Lung (tissue), 12 donors: ENCODE data around the gene PLXND1. TPM values are rescaled to one million over a fixed set of nuclear protein-coding genes. Genes with fewer than 3 reads are reported as not detected.

Experiments used
- ATAC-seq: fragments of 200-7000 bp; cut with Tn5 transposase; one replicate; pipeline ENCODE4 v1.9.1; 2020; ENCODE audit warnings: moderate number of reproducible peaks; ENCODE audit not compliant: insufficient read depth, low FRiP score
- DNase-seq, 3 donors: peaks; one replicate each; pipeline ENCODE4 v3.0.0-alpha.2; 2013 to 2017
- H3K27ac ChIP-seq, 2 donors: one replicate each; pipeline ENCODE4 v1.5.1; 2013; ENCODE audit warnings: mild to moderate bottlenecking in 2 of 2, moderate library complexity in 2 of 2, control low read depth in 1 of 2, inconsistent platforms in 1 of 2, low read depth in 1 of 2, low read length in 1 of 2
- H3K27me3 ChIP-seq, 3 donors: one replicate each; pipeline ENCODE4 v1.5.1; 2013; ENCODE audit warnings: low read length in 2 of 3; ENCODE audit not compliant: control insufficient read depth in 3 of 3, insufficient read depth in 3 of 3
- H3K36me3 ChIP-seq, 4 donors: one replicate each; pipeline ENCODE4 v1.5.1; 2013; ENCODE audit warnings: low read length in 4 of 4, mild to moderate bottlenecking in 1 of 4, moderate library complexity in 1 of 4; ENCODE audit not compliant: control insufficient read depth in 4 of 4, insufficient read depth in 4 of 4
- H3K4me1 ChIP-seq, 5 donors: one replicate each; pipeline ENCODE4 v1.5.1; 2013; ENCODE audit warnings: low read length in 5 of 5, mild to moderate bottlenecking in 2 of 5, moderate library complexity in 1 of 5; ENCODE audit not compliant: control insufficient read depth in 5 of 5, insufficient read depth in 5 of 5
- H3K4me3 ChIP-seq: one replicate; pipeline ENCODE4 v1.5.1; 2013; ENCODE audit warnings: mild to moderate bottlenecking, control low read depth, moderate library complexity
- H3K9ac ChIP-seq, 2 donors: one replicate each; pipeline ENCODE4 v1.5.1; 2013; ENCODE audit warnings: low read length in 2 of 2, control low read depth in 1 of 2; ENCODE audit not compliant: insufficient read depth in 1 of 2
- H3K9me3 ChIP-seq, 4 donors: one replicate each; pipeline ENCODE4 v1.5.1; 2013; ENCODE audit warnings: low read length in 3 of 4, mild to moderate bottlenecking in 1 of 4, moderate library complexity in 1 of 4; ENCODE audit not compliant: control insufficient read depth in 4 of 4, insufficient read depth in 3 of 4
- WGBS, 2 donors: extraction: QIAGEN DNeasy Blood & Tissue Kit; methylation state at CpG; one replicate each; pipeline ENCODE4 v1.1.7; 2013; 5-methylcytosine and 5-hydroxymethylcytosine counted together
- polyA plus RNA-seq, 2 donors: library from polyadenylated mRNA; stranded (reverse); fragments of 200-250 nt; gene quantifications; one replicate each; pipeline ENCODE4 v1.2.1, GENCODE V29; 2013
- total RNA-seq, 2 donors: library from RNA; depleted of rRNA in 1 of 2; stranded (reverse); fragments of >200 nt in 1 of 2; gene quantifications; one replicate each; pipeline ENCODE4 v1.2.1, GENCODE V29; 2014 to 2021
- TF ChIP-seq, protein P1 (sequence below): IDR thresholded peaks from 2 replicates; pipeline ENCODE4 v1.5.1; 2012; ENCODE audit warnings: mild to moderate bottlenecking; ENCODE audit errors: control extremely low read depth, extremely low read depth
- donor health status: control.
- donor health status: control.
- donor health status: Bipolar disorder and iron deficiency.
- donor health status: healthy.
- donor health status: DM: yes; HTN: yes; CAD: no.

PLXND1 gene
- total and polyA plus RNA-seq, 4 donors: 128 to 233 (median 180) TPM

DNA sequence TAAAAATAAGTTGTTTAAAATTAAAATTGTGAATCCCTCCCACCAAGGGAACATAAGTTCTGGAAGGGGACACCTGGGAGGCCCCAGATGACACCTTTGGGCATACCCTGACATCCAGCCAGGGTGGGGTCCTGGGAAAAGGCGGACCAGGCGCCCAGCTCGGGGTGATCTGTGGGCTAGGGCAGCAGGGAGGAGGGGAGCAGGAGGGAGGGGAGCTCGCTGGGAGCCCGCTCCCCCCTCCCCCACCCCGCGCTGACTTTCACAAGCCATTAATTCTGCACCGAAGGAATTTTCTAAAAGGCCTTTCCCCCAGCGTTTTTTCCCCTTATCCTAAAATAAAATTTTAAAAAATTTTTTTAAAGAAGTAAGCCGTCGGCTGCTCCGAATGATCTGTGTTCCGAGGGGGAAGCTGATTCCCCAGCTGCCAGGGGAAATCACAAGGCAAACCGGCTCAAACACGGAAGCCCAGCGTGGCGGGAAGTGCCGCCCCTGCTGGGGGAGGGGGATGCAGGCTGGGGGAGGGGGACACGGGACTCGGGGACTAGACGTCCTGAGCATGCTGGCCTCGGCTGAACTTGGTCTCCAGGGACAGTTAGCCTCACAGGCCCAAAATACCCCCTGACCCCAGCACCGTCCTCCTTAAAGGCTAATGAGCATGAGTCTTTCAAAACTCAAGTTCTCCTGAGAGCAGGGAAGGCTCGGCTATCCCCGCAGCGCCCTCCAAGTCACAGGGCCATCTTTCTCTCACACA is 13.9 kb downstream of the PLXND1 start:
- DNase-seq: peak; percentile 83 to 89 (median 85)
- no peak for ATAC-seq
- no peak overlapping the region for H3K4me3 ChIP-seq

DNA sequence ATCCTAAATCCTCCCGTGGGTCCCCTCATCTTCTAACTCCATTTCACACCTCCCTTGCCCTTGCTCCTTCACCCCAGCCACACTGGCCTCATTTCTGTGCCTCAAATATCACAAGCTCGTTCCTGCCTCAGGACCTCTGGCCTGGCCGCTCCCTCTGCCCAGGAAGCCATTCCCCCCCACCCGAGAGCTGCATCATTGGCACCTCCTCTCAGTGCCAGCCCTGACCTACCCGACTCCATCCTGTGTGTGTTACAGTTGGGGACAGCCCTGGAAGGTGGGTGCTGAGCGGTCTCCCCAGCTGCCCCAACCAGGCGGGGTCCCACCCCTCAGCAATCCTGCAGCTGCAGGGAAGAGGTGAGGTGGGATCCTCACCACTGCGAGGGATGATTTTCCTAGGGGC is 14.5 kb downstream of the PLXND1 start:
- Histone ChIP-seq H3K9ac (peak overlapping the region in 1 of 2 donors; percentile 38), H3K27ac (peak overlapping the region in 1 of 2 donors; percentile 92), H3K27me3 (no peaks in the 10 kb centered on the region), H3K36me3 (peaks cover 0 to 11% (median 6%) of the 10 kb centered on the region in 4 donors), H3K9me3 (no peaks in the 10 kb centered on the region), H3K4me1 (peaks cover 0 to 62% (median 54%) of the 10 kb centered on the region in 5 donors), H3K4me3 (no peak overlapping the region)
- no peak for DNase-seq
- ATAC-seq: no peak
- WGBS, 2 donors: 57 to 64% methylated on average over 8 of the region's 8 CpGs
- TF ChIP-seq, protein P1, sequence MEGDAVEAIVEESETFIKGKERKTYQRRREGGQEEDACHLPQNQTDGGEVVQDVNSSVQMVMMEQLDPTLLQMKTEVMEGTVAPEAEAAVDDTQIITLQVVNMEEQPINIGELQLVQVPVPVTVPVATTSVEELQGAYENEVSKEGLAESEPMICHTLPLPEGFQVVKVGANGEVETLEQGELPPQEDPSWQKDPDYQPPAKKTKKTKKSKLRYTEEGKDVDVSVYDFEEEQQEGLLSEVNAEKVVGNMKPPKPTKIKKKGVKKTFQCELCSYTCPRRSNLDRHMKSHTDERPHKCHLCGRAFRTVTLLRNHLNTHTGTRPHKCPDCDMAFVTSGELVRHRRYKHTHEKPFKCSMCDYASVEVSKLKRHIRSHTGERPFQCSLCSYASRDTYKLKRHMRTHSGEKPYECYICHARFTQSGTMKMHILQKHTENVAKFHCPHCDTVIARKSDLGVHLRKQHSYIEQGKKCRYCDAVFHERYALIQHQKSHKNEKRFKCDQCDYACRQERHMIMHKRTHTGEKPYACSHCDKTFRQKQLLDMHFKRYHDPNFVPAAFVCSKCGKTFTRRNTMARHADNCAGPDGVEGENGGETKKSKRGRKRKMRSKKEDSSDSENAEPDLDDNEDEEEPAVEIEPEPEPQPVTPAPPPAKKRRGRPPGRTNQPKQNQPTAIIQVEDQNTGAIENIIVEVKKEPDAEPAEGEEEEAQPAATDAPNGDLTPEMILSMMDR: no peak

More for the DNA sequence above, 13.9 kb downstream of the PLXND1 start:
- H3K4me1 ChIP-seq: peaks cover 0 to 68% (median 55%) of the 10 kb centered on the region in 5 donors
- H3K36me3 ChIP-seq: peaks cover 0 to 9% (median 4%) of the 10 kb centered on the region in 4 donors
- no peaks in the 10 kb centered on the region for H3K27me3 ChIP-seq
- WGBS, 2 donors: 4 to 24% methylated on average over 25 to 26 of the region's 26 CpGs
- H3K9me3 ChIP-seq: no peaks in the 10 kb centered on the region
- TF ChIP-seq, protein P1: no peak
- peak overlapping the region; percentile 76 to 93 for H3K27ac ChIP-seq
- peak overlapping the region in 1 of 2 donors; percentile 51 for H3K9ac ChIP-seq

DNA sequence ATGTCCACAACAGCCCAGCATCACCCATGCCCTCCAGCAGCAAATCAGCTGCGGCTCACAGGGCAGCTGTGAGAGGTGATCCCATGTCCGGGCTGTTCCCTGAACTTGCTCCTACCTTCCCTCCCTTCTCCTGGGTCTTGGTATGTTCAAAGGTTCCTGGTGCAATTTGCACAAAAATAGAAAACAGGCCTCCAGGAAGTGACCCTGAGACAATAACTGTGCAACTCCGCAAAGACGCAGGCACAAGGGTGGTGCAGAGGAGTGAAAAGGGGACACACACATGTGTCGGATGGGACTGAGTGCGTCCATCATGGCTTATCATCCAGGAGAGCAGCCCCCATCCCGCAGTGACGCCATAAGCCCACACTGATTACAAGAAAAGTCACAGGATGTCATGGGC is 16.3 kb downstream of the PLXND1 start:
- Histone ChIP-seq H3K36me3 (peaks cover 0 to 26% (median 15%) of the 10 kb centered on the region in 4 donors), H3K9ac (no peak overlapping the region), H3K4me1 (peaks cover 0 to 47% (median 39%) of the 10 kb centered on the region in 5 donors), H3K4me3 (no peak overlapping the region), H3K9me3 (no peaks in the 10 kb centered on the region), H3K27ac (peak overlapping the region in 1 of 2 donors; percentile 34), H3K27me3 (no peaks in the 10 kb centered on the region)
- WGBS, 2 donors: 65% methylated on average over 8 of the region's 8 CpGs
- no peak for DNase-seq
- ATAC-seq: no peak
- TF ChIP-seq, protein P1: no peak
